HepG2 (cell line): Measurements from ENCODE around the gene TKFC. TPM values are rescaled to one million over a fixed set of nuclear protein-coding genes. Genes with fewer than 3 reads are reported as not detected.

Experiments used
- BCL6 ChIP-seq: IDR thresholded peaks from 2 replicates; pipeline ENCODE4 v1.6.1; 2016; ENCODE audit warnings: missing genetic modification reagents, missing compliant biosample characterization
- CCAR2 ChIP-seq: fragments of 200-400 bp; formaldehyde crosslinking; optimal IDR thresholded peaks from 2 replicates; pipeline ENCODE3; 2018; ENCODE audit warnings: low read depth, mild to moderate bottlenecking, low read length, moderate library complexity
- DNMT1 ChIP-seq: sonication (generic); formaldehyde crosslinking; IDR thresholded peaks from 2 replicates; pipeline ENCODE4 v1.5.1; 2020; ENCODE audit warnings: mild to moderate bottlenecking, missing genetic modification reagents
- HIVEP1 ChIP-seq: sonication (generic); formaldehyde crosslinking; IDR thresholded peaks from 2 replicates; pipeline ENCODE4 v1.4.0; 2020; ENCODE audit warnings: mild to moderate bottlenecking, missing genetic modification reagents
- HOXD1 ChIP-seq: sonication (generic); formaldehyde crosslinking; IDR thresholded peaks from 2 replicates; pipeline ENCODE4 v1.5.0; 2020; ENCODE audit warnings: missing genetic modification reagents
- KLF6 ChIP-seq: IDR thresholded peaks from 2 replicates; pipeline ENCODE4 v1.8.0; 2016; ENCODE audit warnings: missing biosample characterization, missing genetic modification reagents
- MEF2D ChIP-seq: sonication (generic); formaldehyde crosslinking; IDR thresholded peaks from 2 replicates; pipeline ENCODE4 v1.5.1; 2020; ENCODE audit warnings: mild to moderate bottlenecking, missing genetic modification reagents
- MTA3 ChIP-seq: sonication (generic); formaldehyde crosslinking; IDR thresholded peaks from 2 replicates; pipeline ENCODE4 v1.4.0; 2020; ENCODE audit warnings: missing genetic modification reagents
- PAX8 ChIP-seq: sonication (generic); formaldehyde crosslinking; IDR thresholded peaks from 2 replicates; pipeline ENCODE4 v1.8.0; 2022; ENCODE audit warnings: mild to moderate bottlenecking, missing genetic modification reagents, borderline replicate concordance
- SMC3 ChIP-seq: IDR thresholded peaks from 2 replicates; pipeline ENCODE4 v1.6.1; 2011; ENCODE audit warnings: low read length, improper control_type of control experiment
- SP1 ChIP-seq, 2 experiments: fragments of 450-650 bp in 1 of 2; sonication (generic) in 1 of 2; formaldehyde crosslinking in 1 of 2; IDR thresholded peaks; 2 replicates each; pipeline versions ENCODE4 v1.4.0 to v1.6.1; 2016 to 2020; ENCODE audit warnings: missing genetic modification reagents in 1 of 2
- SRSF1 ChIP-seq: fragments of 200-400 bp; formaldehyde crosslinking; optimal IDR thresholded peaks from 2 replicates; pipeline ENCODE3; 2017; ENCODE audit warnings: mild to moderate bottlenecking, low read depth, low read length, moderate library complexity
- ZNF572 ChIP-seq: sonication (generic); formaldehyde crosslinking; IDR thresholded peaks from 2 replicates; pipeline ENCODE4 v1.5.1; 2020; ENCODE audit warnings: mild to moderate bottlenecking, missing genetic modification reagents
- ZNF660 ChIP-seq: sonication (generic); formaldehyde crosslinking; IDR thresholded peaks from 2 replicates; pipeline ENCODE4 v1.5.1; 2020; ENCODE audit warnings: mild to moderate bottlenecking, low read depth, missing genetic modification reagents, borderline replicate concordance
- ZSCAN12 ChIP-seq: sonication (generic); formaldehyde crosslinking; IDR thresholded peaks from 2 replicates; pipeline ENCODE4 v1.9.0; 2021; ENCODE audit warnings: mild to moderate bottlenecking, missing genetic modification reagents
- ZSCAN22 ChIP-seq: sonication (generic); formaldehyde crosslinking; IDR thresholded peaks from 2 replicates; pipeline ENCODE4 v1.4.0; 2020; ENCODE audit warnings: mild to moderate bottlenecking, missing genetic modification reagents
- ZUFSP ChIP-seq: sonication (generic); formaldehyde crosslinking; IDR thresholded peaks from 2 replicates; pipeline ENCODE4 v1.9.0; 2021; ENCODE audit warnings: missing genetic modification reagents, mild to moderate bottlenecking, borderline replicate concordance
- polyA plus RNA-seq, 8 experiments: library from polyadenylated mRNA; depleted of rRNA in 3 of 8; stranded (reverse) in 7 of 8; unstranded in 1 of 8; fragments of >200 nt; fragmentation: Illumina TruSeq in 4 of 8; extraction: Trizol in 4 of 8; gene quantifications; 2 replicates each; pipeline versions ENCODE4 v1.2.1 to v1.2.3, GENCODE V29; 2011 to 2016; ENCODE audit warnings: low read depth in 4 of 8, missing spikeins in 1 of 8, mixed read lengths in 1 of 8; ENCODE audit not compliant: insufficient read depth in 1 of 8
- total RNA-seq, 5 experiments: library from RNA; depleted of rRNA; stranded (reverse); fragments of >200 nt; fragmentation: Illumina TruSeq; extraction: Trizol; gene quantifications; 2 replicates each; pipeline ENCODE4 v1.2.3, GENCODE V29; 2016; ENCODE audit warnings: low read depth in 1 of 5
- TF ChIP-seq, protein P1 (sequence below): IDR thresholded peaks from 2 replicates; pipeline ENCODE4 v1.6.1; 2012; ENCODE audit warnings: inconsistent platforms
- TF ChIP-seq, protein P2 (sequence below): sonication (generic); formaldehyde crosslinking; conservative IDR thresholded peaks from 2 replicates; pipeline ENCODE4 v1.4.0; 2020; ENCODE audit warnings: missing genetic modification reagents
- TF ChIP-seq, protein P3 (sequence below): fragments of 450-650 bp; IDR thresholded peaks from 2 replicates; pipeline ENCODE4 v1.6.1; 2016
- TF ChIP-seq, protein P4 (sequence below): sonication (generic); formaldehyde crosslinking; IDR thresholded peaks from 2 replicates; pipeline ENCODE4 v1.4.0; 2020; ENCODE audit warnings: mild to moderate bottlenecking, missing genetic modification reagents
- TF ChIP-seq, protein P5 (sequence below): conservative IDR thresholded peaks from 2 replicates; pipeline ENCODE4 v1.6.1; 2018; ENCODE audit warnings: missing genetic modification reagents

Gene TKFC
- total and polyA plus RNA-seq, 2 of the 13 experiments (the other 11 are each of a cell fraction or from before 2014, with no cell fraction given): 147 to 197 TPM

DNA sequence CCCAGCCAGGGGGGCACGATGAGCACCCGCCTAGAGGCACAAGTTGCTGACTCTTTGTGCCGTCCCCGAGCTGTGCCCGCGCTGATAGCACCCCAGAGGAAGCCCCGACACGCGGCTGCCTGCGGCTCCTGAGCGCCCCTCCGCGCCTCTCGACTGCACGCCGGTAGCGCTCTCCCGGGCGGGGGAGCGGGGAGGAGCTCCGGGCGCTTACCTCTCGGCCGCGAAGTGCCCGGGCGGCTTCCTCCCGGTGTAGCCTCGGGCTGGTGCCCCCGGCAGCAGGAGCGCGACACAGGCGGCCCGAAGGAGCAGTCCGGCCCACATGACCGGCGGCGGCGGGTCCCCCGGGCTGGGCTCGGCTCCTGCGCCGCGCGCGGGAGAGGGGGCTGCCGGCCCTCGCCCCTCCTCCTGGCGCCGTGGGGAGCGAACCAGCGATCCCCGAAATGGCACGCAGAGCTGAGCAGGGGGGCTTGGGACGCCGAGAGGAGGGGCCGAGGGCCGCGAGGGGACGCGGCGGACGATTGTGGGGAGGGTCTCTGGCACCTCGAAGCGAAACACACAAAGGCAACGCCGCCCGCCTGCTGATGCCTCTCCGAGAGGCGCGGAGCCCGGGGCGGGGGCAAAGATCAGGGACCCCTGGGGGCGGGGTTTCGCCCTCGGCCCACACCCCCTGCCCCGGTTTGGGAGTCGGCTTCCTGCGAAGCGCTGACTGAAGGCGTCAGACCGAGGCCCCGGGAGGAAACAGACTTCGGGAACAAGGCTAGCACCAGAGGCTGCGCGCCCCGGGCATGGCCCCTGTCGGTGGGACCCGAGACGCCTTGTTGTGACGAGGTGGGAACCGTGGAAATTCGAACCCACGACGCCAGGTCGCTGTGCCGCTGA, 38.1 kb upstream of the TKFC start, which contains the start of gene VWCE (continued):
- no peak for TF ChIP-seq ZSCAN12 (CRISPR knock-in tag)
- TF ChIP-seq BCL6: 0 out of 2 replicates have a peak, but pooled peaks have one; percentile 23
- 0 out of 2 replicates have a peak, but pooled peaks have one; percentile 38 for TF ChIP-seq MEF2D
- TF ChIP-seq PAX8 (CRISPR knock-in tag): no peak
- TF ChIP-seq, protein P1, sequence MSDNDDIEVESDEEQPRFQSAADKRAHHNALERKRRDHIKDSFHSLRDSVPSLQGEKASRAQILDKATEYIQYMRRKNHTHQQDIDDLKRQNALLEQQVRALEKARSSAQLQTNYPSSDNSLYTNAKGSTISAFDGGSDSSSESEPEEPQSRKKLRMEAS: peak; percentile 53; the same call in 1 of the 2 replicates
- TF ChIP-seq ZNF572 (CRISPR knock-in tag): no peak; the same call in 1 of the 2 replicates
- no peak for TF ChIP-seq CCAR2
- TF ChIP-seq ZUFSP: no peak
- TF ChIP-seq ZNF660 (CRISPR knock-in tag): 0 out of 2 replicates have a peak, but pooled peaks have one; percentile 57
- no peak for TF ChIP-seq ZSCAN22
- TF ChIP-seq DNMT1 (CRISPR knock-in tag): no peak
- TF ChIP-seq, protein P2, sequence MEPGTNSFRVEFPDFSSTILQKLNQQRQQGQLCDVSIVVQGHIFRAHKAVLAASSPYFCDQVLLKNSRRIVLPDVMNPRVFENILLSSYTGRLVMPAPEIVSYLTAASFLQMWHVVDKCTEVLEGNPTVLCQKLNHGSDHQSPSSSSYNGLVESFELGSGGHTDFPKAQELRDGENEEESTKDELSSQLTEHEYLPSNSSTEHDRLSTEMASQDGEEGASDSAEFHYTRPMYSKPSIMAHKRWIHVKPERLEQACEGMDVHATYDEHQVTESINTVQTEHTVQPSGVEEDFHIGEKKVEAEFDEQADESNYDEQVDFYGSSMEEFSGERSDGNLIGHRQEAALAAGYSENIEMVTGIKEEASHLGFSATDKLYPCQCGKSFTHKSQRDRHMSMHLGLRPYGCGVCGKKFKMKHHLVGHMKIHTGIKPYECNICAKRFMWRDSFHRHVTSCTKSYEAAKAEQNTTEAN (CRISPR knock-in tag): no peak
- TF ChIP-seq, protein P3, sequence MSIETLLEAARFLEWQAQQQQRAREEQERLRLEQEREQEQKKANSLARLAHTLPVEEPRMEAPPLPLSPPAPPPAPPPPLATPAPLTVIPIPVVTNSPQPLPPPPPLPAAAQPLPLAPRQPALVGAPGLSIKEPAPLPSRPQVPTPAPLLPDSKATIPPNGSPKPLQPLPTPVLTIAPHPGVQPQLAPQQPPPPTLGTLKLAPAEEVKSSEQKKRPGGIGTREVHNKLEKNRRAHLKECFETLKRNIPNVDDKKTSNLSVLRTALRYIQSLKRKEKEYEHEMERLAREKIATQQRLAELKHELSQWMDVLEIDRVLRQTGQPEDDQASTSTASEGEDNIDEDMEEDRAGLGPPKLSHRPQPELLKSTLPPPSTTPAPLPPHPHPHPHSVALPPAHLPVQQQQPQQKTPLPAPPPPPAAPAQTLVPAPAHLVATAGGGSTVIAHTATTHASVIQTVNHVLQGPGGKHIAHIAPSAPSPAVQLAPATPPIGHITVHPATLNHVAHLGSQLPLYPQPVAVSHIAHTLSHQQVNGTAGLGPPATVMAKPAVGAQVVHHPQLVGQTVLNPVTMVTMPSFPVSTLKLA: no peak
- TF ChIP-seq KLF6 (CRISPR knock-in tag): no peak; the same call in 1 of the 2 replicates
- TF ChIP-seq, protein P4, sequence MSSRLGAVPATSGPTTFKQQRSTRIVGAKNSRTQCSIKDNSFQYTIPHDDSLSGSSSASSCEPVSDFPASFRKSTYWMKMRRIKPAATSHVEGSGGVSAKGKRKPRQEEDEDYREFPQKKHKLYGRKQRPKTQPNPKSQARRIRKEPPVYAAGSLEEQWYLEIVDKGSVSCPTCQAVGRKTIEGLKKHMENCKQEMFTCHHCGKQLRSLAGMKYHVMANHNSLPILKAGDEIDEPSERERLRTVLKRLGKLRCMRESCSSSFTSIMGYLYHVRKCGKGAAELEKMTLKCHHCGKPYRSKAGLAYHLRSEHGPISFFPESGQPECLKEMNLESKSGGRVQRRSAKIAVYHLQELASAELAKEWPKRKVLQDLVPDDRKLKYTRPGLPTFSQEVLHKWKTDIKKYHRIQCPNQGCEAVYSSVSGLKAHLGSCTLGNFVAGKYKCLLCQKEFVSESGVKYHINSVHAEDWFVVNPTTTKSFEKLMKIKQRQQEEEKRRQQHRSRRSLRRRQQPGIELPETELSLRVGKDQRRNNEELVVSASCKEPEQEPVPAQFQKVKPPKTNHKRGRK (CRISPR knock-in tag): no peak
- peak; percentile 89; the same call in 1 of the 2 replicates for TF ChIP-seq HOXD1 (CRISPR knock-in tag)
- peak; percentile 95 for TF ChIP-seq SRSF1
- TF ChIP-seq MTA3: no peak
- no peak for TF ChIP-seq SP1 (IDR thresholded peaks at IDR 0.05)
- TF ChIP-seq SP1 (CRISPR knock-in tag; IDR thresholded peaks at IDR 0.05): peak; percentile 40
- peak; percentile 66; the same call in 1 of the 2 replicates for TF ChIP-seq HIVEP1 (CRISPR knock-in tag)
- no peak for TF ChIP-seq SMC3
- TF ChIP-seq, protein P5, sequence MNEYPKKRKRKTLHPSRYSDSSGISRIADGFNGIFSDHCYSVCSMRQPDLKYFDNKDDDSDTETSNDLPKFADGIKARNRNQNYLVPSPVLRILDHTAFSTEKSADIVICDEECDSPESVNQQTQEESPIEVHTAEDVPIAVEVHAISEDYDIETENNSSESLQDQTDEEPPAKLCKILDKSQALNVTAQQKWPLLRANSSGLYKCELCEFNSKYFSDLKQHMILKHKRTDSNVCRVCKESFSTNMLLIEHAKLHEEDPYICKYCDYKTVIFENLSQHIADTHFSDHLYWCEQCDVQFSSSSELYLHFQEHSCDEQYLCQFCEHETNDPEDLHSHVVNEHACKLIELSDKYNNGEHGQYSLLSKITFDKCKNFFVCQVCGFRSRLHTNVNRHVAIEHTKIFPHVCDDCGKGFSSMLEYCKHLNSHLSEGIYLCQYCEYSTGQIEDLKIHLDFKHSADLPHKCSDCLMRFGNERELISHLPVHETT (CRISPR knock-in tag): no peak; the same call in 1 of the 2 replicates
